ENCODE measurements around the gene ABHD14A. TPM values are rescaled to one million over a fixed set of nuclear protein-coding genes. Genes with fewer than 3 reads are reported as not detected.

The ABHD14A gene
- total RNA-seq, 2 experiments from 2014 or later, result 7.5 to 8.9 TPM

GRCh38 chr3:51946796-51947195, 28.1 kb upstream of the ABHD14A start:
- Histone ChIP-seq H4K20me1 (ENCODE audit: insufficient read depth, low read length) (no peaks in the 10 kb centered on the region), H3K4me3 (ENCODE audit: low read depth, low read length, poor library complexity, severe bottlenecking) (no peak overlapping the region), H3K27ac (ENCODE audit: low read depth, low read length, poor library complexity, severe bottlenecking) (no peak overlapping the region), H3K79me2 (ENCODE audit: insufficient read depth, low read depth, low read length) (no peaks in the 10 kb centered on the region), H3K9me3 (ENCODE audit: low read length) (no peaks in the 10 kb centered on the region), H3K36me3 (ENCODE audit: insufficient read depth, low read length) (no peaks in the 10 kb centered on the region), H2AFZ (ENCODE audit: low read length) (no peak overlapping the region), H3K4me1 (ENCODE audit: insufficient read depth, low read length, poor library complexity, severe bottlenecking) (peaks cover 11% of the 10 kb centered on the region), H3K9me2 (ENCODE audit: insufficient read depth, low read length) (no peaks in the 10 kb centered on the region), H3K4me2 (ENCODE audit: low read length) (no peak overlapping the region)
- intact Hi-C loops (cut with micrococcal nuclease; ENCODE audit: unreplicated experiment), result no loop called here
- TF ChIP-seq CTCF (conservative IDR thresholded peaks at IDR 0.05; ENCODE audit: low read length), result no peak
- no peak for TF ChIP-seq EZH2phosphoT487 (IDR thresholded peaks at IDR 0.05; ENCODE audit: borderline replicate concordance, low read depth, low read length)
- BruUV-seq (replicated peaks), result no TSS peak
- POLR2A ChIA-PET, result no interaction called here
- no peak for DNase-seq (ENCODE audit: low spot score)
- CTCF ChIA-PET (ENCODE audit: unreplicated experiment), result interaction anchor here (0.8 kb wide), 1 partner anchor 19 kb away, joined by 3 read pairs; no protein-coding TSS in a partner anchor

- H3K9me2 ChIP-seq (ENCODE audit: insufficient read depth, low read length), result no peaks in the 10 kb centered on the region
- no peak overlapping the region for H3K27ac ChIP-seq (ENCODE audit: low read depth, low read length, poor library complexity, severe bottlenecking)
- H3K36me3 ChIP-seq (ENCODE audit: insufficient read depth, low read length), result no peaks in the 10 kb centered on the region
- no peak for TF ChIP-seq EZH2phosphoT487 (IDR thresholded peaks at IDR 0.05; ENCODE audit: borderline replicate concordance, low read depth, low read length)
- no peak for TF ChIP-seq CTCF (conservative IDR thresholded peaks at IDR 0.05; ENCODE audit: low read length)
- intact Hi-C loops (cut with micrococcal nuclease; ENCODE audit: unreplicated experiment), result no loop called here
- peaks cover 10% of the 10 kb centered on the region for H3K4me1 ChIP-seq (ENCODE audit: insufficient read depth, low read length, poor library complexity, severe bottlenecking)
- H4K20me1 ChIP-seq (ENCODE audit: insufficient read depth, low read length), result no peaks in the 10 kb centered on the region
- H3K4me3 ChIP-seq (ENCODE audit: low read depth, low read length, poor library complexity, severe bottlenecking), result no peak overlapping the region
- H3K4me2 ChIP-seq (ENCODE audit: low read length), result no peak overlapping the region
- CTCF ChIA-PET (ENCODE audit: unreplicated experiment), result interaction anchor here (0.8 kb wide), 1 partner anchor 18 kb away, joined by 3 read pairs; no protein-coding TSS in a partner anchor
- H3K79me2 ChIP-seq (ENCODE audit: insufficient read depth, low read depth, low read length), result no peaks in the 10 kb centered on the region
- BruUV-seq (replicated peaks), result no TSS peak
- DNase-seq (ENCODE audit: low spot score), result no peak
- POLR2A ChIA-PET, result no interaction called here
- no peak overlapping the region for H2AFZ ChIP-seq (ENCODE audit: low read length)
- H3K9me3 ChIP-seq (ENCODE audit: low read length), result no peaks in the 10 kb centered on the region
Measured at GRCh38 chr3:51947215-51947900, 27.5 kb upstream of the ABHD14A start.

- no TSS peak for BruUV-seq (replicated peaks)
- Histone ChIP-seq H3K9me3 (ENCODE audit: low read length) (no peaks in the 10 kb centered on the region), H3K4me3 (ENCODE audit: low read depth, low read length, poor library complexity, severe bottlenecking) (no peak overlapping the region), H3K27ac (ENCODE audit: low read depth, low read length, poor library complexity, severe bottlenecking) (no peak overlapping the region), H2AFZ (ENCODE audit: low read length) (no peak overlapping the region), H3K4me2 (ENCODE audit: low read length) (no peak overlapping the region), H3K79me2 (ENCODE audit: insufficient read depth, low read depth, low read length) (no peaks in the 10 kb centered on the region), H4K20me1 (ENCODE audit: insufficient read depth, low read length) (no peaks in the 10 kb centered on the region), H3K9me2 (ENCODE audit: insufficient read depth, low read length) (no peaks in the 10 kb centered on the region), H3K36me3 (ENCODE audit: insufficient read depth, low read length) (no peaks in the 10 kb centered on the region), H3K4me1 (ENCODE audit: insufficient read depth, low read length, poor library complexity, severe bottlenecking) (peaks cover 2% of the 10 kb centered on the region)
- ChIA-PET POLR2A (no interaction called here), CTCF (ENCODE audit: unreplicated experiment) (no interaction called here)
- no peak for DNase-seq (ENCODE audit: low spot score)
- no peak for TF ChIP-seq EZH2phosphoT487 (IDR thresholded peaks at IDR 0.05; ENCODE audit: borderline replicate concordance, low read depth, low read length)
- no peak for TF ChIP-seq CTCF (conservative IDR thresholded peaks at IDR 0.05; ENCODE audit: low read length)
- intact Hi-C loops (cut with micrococcal nuclease; ENCODE audit: unreplicated experiment), result no loop called here
Measured at GRCh38 chr3:51948016-51948580, 26.8 kb upstream of the ABHD14A start.

All from OCI-LY7 (cell line).